HEK293T (cell line): ENCODE measurements around the gene THEM4.

ENCODE experiments used
- BHLHE40 ChIP-seq: fragments of 450-650 bp; IDR thresholded peaks from 2 replicates; pipeline ENCODE4 v1.6.1; 2016; ENCODE audit warnings: mild to moderate bottlenecking, moderate library complexity, borderline replicate concordance
- CTBP1 ChIP-seq: fragments of 450-650 bp; IDR thresholded peaks from 2 replicates; pipeline ENCODE4 v1.6.1; 2016; ENCODE audit warnings: borderline replicate concordance
- ELF4 ChIP-seq: fragments of 450-650 bp; IDR thresholded peaks from 2 replicates; pipeline ENCODE4 v1.6.1; 2017; ENCODE audit warnings: antibody characterized with exemption
- FOXA1 ChIP-seq: fragments of 450-650 bp; IDR thresholded peaks from 2 replicates; pipeline ENCODE4 v1.6.1; 2016; ENCODE audit warnings: mild to moderate bottlenecking
- FOXK2 ChIP-seq: fragments of 450-650 bp; IDR thresholded peaks from 2 replicates; pipeline ENCODE4 v1.6.1; 2016; ENCODE audit warnings: mild to moderate bottlenecking
- FOXM1 ChIP-seq: fragments of 450-650 bp; IDR thresholded peaks from 2 replicates; pipeline ENCODE4 v1.6.1; 2017; ENCODE audit warnings: mild to moderate bottlenecking, borderline replicate concordance
- HDGF ChIP-seq: fragments of 450-650 bp; IDR thresholded peaks from 2 replicates; pipeline ENCODE4 v1.6.1; 2017; ENCODE audit warnings: antibody characterized with exemption, borderline replicate concordance
- LEF1 ChIP-seq: fragments of 450-650 bp; IDR thresholded peaks from 2 replicates; pipeline ENCODE4 v1.6.1; 2017; ENCODE audit warnings: mild to moderate bottlenecking, borderline replicate concordance
- NFRKB ChIP-seq: fragments of 450-650 bp; IDR thresholded peaks from 2 replicates; pipeline ENCODE4 v1.6.1; 2016; ENCODE audit warnings: mild to moderate bottlenecking, moderate library complexity
- SP1 ChIP-seq: fragments of 450-650 bp; IDR thresholded peaks from 2 replicates; pipeline ENCODE4 v1.6.1; 2017
- SUZ12 ChIP-seq: fragments of 450-650 bp; IDR thresholded peaks from 2 replicates; pipeline ENCODE4 v1.6.1; 2016; ENCODE audit warnings: mild to moderate bottlenecking
- TARDBP ChIP-seq: fragments of 450-650 bp; IDR thresholded peaks from 2 replicates; pipeline ENCODE4 v1.6.1; 2016
- ZNF384 ChIP-seq: fragments of 450-650 bp; IDR thresholded peaks from 2 replicates; pipeline ENCODE4 v1.6.1; 2016

GRCh38 chr1:151939141-151939540, 29.8 kb upstream of the THEM4 start:
- TF ChIP-seq FOXA1 = no peak
- no peak for TF ChIP-seq NFRKB
- TF ChIP-seq FOXM1 = no peak
- TF ChIP-seq ELF4 = no peak
- TF ChIP-seq FOXK2 = no peak
- no peak for TF ChIP-seq ZNF384
- no peak for TF ChIP-seq LEF1
- TF ChIP-seq SUZ12 = no peak
- no peak for TF ChIP-seq HDGF
- TF ChIP-seq TARDBP = no peak
- TF ChIP-seq BHLHE40 = no peak
- no peak for TF ChIP-seq CTBP1
- no peak for TF ChIP-seq SP1
